GM19035 (cell line): ENCODE measurements around the gene OLFML1.
A peak's percentile ranks its signal among the peaks of the same experiment; 100 is the strongest.

Experiments
- ATAC-seq: cut with Tn5 transposase; IDR thresholded peaks from one replicate; pipeline ENCODE4 v1.9.1; 2021; ENCODE audit not compliant: unreplicated experiment

The OLFML1 gene

DNA sequence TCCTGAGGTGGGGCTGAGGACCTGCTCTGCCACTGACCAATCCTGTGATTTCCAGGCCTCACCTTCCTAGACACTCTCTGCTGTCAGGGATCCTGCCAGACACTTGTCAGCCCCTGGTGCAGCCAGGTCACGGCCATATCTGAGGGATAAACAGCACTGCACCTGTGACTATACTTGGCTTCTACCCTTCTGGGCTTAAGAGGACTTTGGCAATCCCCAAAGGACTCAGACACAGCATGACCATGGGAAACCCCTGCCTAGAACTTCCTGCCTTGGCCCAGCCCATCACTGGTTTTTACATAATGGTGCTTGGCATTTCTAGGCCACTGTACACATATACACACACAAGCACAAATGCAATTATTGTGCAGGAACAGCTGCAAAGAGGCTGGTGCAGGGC is 11.6 kb upstream of the OLFML1 start:
- ATAC-seq = peak; percentile 92

DNA sequence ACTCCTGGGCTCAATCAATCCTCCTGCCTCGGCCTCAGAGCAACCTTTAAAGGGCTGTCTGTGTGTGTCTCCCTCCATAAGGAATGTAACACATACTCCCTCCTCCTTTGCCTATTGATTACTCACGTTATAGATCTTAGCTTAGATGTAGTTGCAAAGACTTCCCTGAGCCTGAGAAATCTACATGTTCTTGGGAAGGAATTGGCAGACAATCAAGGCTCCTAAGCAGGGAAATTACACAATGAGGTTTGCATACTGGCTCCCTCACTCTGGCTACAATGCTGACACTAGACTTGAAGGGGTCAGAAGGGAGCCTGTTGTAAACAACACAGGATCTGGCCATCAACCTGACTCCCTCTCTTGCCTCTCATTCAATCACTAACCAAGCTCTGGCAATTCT is 5.2 kb upstream of the OLFML1 start:
- no peak for ATAC-seq

DNA sequence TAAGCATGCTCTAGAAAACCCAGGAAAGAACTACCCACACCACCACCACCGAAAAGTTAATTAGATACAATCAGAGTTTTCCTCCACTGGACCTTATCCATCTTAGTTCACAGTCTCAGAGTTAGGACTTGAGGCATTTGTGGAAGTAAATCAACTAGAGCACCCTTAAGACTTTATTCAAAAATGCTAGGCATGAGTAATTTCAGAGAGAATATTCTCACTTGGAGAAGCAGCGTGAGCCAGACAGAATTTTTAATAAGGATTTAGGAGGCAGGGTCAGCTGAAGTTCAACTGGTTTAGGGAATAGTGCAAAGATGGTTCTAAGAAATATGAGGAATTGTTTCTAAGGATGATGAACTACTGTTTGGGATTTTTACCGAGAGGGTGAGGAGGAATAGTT is 1.2 kb upstream of the OLFML1 start:
- no peak for ATAC-seq

DNA sequence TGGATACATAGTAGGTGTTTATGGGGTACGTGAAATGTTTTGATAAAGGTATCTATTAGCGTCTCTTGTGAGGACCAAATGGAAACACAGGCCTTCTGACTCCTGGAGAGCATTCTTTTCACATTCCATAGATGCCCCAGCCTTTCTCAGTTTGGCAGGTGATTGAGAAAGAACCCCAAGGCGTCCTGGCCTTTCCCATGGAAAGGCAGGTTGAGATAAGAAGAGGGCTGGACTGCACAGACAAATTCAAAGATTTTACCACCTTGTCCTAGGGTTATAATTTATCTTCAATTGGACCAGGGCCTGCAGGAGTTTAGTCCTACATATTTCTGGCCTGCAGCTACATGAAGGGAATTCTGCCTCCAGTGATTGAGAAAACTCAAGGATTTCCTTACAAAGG is 661 bp upstream of the OLFML1 start:
- ATAC-seq = no peak

DNA sequence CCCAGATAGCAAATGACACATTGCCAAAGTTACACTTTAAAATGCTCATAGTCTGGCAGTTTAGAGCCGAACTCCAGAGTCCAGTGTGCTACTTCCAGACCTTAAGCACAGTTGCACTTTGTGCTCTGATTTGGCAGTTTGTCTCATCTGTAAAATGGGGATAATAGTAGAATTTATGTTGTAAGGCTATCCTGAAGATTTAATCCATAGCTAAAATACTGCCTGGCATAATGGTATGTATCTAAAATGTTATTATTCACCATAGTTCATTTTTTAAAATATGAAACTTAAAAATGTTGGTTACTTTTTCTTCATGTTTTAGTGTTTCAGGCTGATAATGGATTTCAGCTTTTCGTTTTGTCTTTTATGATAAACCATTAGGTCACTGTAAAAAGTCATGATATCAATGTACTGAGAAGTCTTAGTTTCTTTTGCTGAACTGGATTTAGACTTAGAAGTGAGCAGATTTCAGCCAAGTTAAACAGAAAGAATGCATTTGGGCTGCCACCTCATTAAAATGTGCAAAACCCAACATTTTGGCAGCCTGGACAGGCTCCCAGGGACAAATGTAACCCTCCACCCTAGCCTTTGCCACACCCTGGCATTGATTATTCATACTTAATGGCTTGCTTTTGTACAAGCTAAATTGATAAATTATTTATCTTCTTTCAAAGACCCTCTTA is 933 bp downstream of the OLFML1 start:
- no peak for ATAC-seq

DNA sequence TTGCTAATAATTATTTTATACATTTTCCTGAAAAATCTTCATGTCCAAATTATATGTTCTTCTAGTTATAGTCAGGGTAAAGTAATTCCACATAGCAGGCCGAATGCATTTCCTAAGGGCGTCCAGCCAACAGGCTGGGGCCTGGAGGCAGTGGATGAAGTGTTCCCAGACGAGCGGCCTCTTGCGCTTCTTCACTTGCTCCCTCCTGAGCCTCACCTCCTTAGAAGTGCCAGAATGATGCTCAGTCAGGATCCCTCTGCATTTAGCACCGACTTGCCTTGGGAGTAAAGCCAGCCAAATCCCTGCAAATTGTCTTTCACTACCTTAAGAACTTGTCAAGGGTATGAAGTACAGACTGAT is 1.5 kb downstream of the OLFML1 start:
- ATAC-seq = no peak

DNA sequence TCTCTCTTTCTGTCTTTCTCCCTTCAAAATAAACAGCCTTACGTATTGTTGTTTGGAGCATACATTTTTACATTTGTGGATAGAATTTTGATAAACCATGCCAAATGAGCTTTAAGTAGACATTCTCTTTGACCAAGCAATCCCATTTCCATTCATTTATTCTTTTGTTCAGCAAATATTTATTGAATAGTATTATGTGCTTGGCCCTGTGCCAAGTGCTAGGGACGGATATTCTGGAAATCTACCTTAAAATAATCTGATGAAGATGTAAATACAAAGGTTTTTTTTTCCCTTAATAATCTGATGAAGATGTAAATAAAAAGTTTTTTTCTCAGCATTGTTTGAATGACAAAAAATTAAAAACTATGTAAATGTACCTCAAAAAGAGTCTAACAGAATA is 2.1 kb downstream of the OLFML1 start:
- ATAC-seq = no peak

DNA sequence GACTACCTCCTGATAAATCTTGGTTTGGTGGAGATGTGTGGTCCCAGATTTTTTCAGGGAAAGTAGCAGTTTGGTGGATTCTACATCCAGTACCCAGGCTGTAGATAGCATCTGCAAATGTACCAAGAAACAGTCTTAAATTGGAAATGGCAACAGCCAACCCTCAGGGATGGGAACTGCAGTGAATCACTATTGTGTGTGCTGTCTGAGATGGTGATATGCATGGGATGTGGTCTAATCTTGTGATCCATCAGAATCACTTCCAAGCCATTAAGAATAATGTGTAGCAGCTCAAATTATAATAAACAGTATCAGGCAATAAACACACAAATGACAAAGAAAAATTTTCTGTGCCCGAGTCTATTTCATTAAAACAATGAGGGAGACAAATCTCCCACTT is 3.4 kb downstream of the OLFML1 start:
- no peak for ATAC-seq

DNA sequence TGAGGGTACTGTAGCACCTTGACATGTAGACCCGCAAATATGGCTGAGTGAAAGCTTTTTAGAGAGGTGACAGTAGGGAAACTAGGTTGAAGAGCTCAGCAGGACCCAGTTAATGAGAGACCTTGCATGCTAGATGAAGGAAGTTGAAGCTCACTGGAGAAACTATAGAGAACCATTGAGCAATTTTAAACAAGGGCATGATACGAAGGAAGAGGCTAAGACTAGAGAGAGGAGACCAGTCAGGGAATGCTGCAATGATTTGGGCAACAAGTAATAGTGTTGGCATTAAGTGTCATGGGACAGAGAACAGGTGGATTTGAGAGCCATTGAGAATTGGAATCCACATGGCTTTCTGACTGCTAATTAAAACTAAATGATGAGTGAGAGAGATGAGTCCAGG is 4.1 kb downstream of the OLFML1 start:
- no peak for ATAC-seq

DNA sequence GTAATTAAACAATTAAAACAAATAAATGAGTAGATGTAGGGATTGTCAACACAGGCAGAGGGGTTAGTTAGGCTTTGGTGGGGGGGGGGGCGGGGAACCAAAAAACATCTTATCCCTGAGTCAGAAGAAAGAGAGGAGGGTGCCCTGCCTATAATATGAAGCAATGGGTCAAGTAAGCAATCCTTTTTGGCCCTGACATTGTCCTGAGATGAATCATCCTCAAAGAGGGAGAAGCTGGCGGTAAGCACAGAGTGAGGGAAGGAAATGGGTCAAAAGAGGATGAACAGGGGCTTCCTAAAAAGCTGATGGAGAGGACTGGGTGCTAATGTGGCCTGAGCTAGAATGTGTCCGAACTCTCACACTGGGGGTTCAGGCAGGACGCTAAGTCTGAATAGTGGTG is 4.7 kb downstream of the OLFML1 start:
- no peak for ATAC-seq

DNA sequence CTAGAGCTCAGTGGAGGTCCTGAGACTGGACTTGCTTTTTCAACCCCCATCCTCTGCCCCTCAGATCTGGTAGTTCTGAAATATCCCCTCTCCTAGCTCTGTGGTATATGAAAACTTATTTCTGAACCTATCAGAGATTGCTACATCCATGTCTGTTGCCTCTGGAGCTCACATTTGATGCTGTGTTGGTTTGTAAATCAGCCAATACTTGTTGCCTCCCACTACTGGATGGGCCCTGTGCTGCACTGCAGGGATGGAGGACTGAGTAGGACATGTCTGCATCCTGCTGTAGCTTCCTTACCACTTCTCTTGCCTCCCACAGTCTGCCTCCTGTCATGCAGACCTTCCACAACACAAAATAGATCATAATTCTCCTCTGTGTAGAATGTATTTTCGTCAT is 5.2 kb downstream of the OLFML1 start:
- ATAC-seq = no peak

DNA sequence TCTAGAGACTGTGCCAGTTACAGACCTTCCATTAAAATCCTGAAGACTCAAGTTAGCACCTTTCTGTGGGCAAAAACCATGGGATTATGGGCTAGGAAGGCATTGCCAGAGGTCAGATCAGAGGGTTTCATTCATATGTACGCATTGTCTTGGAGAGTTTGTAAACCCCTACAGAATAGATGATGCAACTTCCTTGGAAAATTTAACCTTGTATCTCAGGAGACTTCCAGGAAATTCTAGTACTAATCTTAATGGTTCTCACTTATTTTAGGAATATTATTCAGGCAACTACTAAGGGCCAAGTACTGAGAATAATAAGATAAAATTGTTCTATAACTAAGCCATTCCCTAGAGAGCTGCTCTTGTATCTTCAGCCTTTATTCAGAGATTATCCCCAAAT is 6.9 kb downstream of the OLFML1 start:
- ATAC-seq = no peak

DNA sequence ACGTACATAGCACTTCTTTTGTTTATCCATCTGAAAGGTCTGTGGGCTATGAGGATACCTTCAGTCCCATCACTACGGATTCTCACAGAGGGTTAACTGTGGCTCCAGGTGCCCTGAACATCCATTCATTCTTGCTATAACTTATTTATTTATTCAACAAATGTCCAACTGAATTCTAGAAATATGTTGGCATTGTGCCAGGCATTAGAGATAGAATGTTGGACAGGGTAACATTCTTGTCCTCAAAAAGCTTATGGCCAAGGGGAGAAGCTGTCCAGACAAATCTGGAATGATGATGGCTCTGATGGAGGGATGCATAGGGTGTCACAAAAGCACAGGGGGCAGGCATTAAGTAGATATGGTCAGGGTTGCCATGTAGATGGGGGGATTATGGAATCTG is 8.4 kb downstream of the OLFML1 start:
- ATAC-seq = no peak

DNA sequence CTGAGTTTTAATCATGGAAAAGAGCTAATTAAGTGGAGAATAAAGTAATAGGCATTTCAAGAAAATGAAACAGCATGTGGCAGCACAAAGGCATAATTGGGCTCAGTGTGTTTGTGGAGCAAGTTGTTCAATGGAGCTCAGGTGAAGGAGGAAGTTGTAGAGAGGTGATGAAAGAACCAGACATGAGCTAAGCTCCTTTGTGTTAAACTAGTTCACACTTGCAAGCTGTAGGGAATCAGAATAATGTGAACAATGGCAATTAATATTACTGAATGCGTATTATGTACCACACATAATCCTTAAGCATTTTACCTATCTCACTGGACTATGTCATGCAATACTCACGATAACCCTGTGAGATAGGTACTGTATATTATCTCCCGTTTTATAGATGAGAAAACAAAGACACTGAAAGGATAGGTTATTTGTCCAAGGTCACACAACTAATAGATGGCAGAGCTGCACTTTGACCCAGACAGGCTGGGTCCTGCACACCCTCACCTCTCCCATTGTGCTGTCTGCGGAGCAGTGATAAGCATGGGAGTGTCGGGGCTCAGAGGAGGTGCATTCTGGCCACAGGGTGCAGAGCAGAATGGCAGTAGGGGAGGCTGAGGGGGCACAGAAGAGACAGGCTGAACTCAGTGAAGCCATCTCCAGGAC is 8.9 kb downstream of the OLFML1 start:
- no peak for ATAC-seq

DNA sequence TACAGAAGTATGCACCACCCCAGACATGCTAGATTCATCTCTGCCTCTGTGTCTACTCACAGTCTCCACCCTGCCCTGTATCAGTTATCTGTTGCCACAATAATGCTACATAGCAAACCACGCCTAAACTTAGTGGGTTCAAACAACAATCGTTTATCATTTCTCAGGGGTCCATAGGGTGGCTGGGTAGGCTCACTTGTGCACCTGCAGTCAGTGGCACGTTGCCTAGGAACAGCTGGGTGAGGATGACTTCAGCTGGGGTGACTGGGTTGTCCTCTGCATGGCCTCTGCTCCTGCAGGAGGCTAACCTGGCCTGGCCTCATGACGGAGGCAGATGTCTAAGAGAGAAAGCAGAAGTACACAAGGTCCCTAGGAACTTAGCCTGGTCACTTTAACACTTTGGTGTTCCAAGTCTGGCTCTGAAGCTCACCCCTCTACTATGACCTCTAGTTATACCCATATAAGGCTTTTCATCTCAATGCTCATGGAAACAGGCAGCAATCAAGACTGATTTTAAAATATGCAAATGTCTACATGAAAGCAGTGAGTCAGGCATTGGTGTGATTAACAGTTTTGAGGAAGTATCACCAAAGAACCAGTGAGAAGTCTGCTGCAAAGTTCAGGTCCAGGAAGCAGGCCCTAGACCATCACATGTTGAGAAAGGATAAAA is 10.7 kb downstream of the OLFML1 start:
- ATAC-seq = peak; percentile 91

DNA sequence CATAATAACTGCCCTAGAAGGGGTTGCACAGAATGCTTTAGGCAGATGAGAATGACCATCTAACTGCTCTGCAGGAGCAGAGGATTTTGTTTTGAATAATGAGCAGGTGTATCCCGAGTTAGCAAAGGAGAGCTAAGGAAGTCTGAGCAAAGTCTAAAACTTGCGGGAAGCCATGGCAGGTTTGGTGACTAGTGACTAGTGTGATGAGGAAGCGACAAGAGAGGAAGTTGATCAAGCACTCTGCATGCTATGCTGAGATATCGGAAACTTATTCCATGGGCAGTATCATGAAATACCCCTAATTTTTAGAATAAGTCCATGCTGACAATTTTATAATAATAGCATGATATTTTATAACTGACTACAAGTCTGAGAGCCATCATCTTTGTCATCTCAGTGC is 12.9 kb downstream of the OLFML1 start:
- ATAC-seq = no peak

DNA sequence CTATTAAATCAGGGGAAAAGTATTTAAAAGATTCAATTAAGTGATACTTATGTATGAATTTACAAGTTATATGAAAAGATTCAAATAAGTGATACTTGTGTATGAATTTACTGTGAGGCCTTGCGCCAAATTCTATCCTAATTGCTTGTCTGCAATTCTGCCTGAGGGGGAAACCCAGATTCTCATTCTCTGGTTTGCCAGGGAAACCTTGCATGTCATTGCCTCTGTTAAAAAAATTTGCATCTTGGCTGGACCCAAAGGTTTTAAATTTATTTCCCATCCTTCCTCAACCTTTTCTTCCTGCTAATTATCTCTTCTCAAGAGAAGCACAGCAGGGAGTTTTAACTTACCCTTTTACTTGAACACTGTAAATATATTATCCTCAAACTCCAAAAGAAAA is 13.8 kb downstream of the OLFML1 start:
- no peak for ATAC-seq

DNA sequence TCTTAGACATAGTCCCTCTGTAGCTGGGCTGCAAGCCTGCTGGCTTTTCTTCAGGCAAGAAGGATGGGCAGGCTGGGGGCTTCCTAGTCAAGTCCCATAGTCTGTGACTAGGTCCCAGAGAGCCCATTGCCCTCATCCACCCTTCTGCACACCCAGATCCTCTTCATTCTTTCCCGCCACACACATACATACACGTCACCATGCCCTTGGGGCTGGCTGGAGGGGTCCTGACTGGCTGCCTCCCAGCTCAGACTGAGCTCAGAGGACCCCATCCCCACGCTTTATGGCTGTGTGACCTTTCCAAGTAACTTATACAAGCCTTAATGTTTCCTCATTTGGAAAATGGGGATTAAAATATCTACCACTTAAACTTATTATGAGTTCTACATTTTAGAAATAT is 14.9 kb downstream of the OLFML1 start:
- no peak for ATAC-seq

DNA sequence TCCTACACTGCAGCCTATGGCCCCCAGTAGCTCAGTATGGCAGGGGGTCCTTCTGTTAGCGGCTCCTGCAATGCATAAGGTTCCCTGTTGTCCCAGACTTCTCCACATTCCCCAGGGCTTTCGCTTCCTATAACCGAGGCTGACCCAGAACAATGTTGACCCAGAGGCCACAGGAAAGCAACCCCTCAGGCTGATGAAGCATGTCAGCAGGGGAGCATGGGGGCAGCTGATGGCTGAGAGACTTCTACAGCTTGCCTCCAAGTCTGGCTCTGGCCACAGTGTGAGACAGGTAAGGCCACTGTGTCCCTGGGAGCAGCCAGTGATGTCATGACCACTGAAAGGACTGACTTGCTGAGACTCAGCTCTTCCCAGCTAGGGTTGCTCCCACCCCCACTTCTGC is 15.9 kb downstream of the OLFML1 start:
- no peak for ATAC-seq

DNA sequence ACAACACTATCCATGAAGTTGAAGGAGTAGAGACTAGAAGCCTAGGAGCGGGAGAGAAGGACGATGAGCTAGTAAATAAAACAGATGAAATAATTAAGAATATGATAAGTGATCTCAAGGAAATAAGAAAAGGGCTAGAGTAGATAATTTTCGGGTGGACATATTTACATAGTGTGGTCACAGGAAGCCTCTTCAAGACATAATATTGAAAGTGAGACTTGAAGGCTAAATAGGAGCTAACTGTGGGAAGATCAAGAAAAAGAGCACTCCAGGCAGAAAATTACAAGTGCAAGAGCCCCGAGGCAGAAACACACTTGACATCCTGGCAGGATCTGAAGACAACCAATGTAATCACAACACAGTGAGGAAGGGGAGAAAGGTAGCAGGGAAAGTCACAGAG is 16.6 kb downstream of the OLFML1 start:
- peak; percentile 50 for ATAC-seq

DNA sequence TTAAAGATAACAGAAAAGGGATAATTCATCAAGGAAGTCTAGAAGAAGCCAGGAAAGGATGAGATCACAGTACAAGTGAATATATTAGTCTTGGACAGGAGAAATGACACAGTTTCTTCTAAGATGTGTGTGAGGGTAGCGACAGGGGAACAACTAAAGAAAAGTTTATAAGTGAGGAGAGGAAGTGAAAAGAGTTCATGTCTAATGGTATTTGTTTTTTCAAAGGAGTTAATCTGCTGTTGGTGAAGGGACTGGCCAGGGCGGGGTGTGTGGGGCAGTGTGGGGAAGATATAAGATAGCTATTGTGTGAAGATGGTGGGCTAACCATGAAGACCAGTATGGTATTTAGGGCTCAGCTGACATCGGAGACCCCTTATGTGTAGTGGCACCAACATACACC is 20.9 kb downstream of the OLFML1 start:
- ATAC-seq = no peak

DNA sequence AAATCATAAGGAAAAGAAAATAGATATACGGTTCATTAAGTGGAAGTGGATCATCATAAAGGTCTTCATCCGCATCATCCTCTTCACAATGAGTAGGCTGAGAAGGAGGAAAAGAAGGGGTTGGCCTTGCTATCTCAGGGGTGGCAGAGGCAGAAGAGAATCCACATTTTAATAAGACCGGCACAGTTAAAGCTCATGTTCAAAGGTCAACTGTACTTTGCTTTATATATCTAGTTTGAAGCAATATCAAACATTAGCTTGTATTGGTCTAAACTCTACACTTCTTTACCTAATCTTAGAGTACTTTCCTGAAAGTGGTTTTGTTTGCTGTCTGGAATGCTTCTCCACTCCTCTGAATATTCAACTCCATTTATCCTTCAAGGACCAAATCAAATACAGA is 22.8 kb downstream of the OLFML1 start:
- no peak for ATAC-seq

DNA sequence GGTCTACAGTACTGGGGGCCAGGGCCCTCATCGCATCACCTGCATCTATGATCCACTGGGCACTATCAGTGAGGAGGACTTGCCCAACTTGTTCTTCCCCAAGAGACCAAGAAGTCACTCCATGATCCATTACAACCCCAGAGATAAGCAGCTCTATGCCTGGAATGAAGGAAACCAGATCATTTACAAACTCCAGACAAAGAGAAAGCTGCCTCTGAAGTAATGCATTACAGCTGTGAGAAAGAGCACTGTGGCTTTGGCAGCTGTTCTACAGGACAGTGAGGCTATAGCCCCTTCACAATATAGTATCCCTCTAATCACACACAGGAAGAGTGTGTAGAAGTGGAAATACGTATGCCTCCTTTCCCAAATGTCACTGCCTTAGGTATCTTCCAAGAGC is 24.7 kb downstream of the OLFML1 start:
- no peak for ATAC-seq
